Gastrocnemius medialis (tissue), 4 donors: ENCODE data around the gene AUTS2. TPM values are rescaled to one million over a fixed set of nuclear protein-coding genes. Genes with fewer than 3 reads are reported as not detected.

Experiments
- ATAC-seq, 2 donors: fragments of 150-250 bp; one replicate each; pipeline ENCODE4 v1.9.1; 2016
- DNase-seq, 2 donors: peaks; one replicate each; pipeline ENCODE4 v3.0.0-alpha.2; 2019
- H3K27ac ChIP-seq, 4 donors: fragments of 200-600 bp; sonication (generic); 1 replicate in 1 of 4; 2 replicates in 3 of 4; pipeline ENCODE4 v1.5.1; 2016 to 2018; ENCODE audit warnings: mild to moderate bottlenecking in 2 of 4, moderate library complexity in 1 of 4
- H3K27me3 ChIP-seq, 3 donors: fragments of 200-600 bp; sonication (generic) in 2 of 3; 1 replicate in 1 of 3; 2 replicates in 2 of 3; pipeline versions ENCODE4 v1.5.1 to v1.6.0; 2016 to 2019; ENCODE audit warnings: mild to moderate bottlenecking in 1 of 3, moderate library complexity in 1 of 3
- H3K36me3 ChIP-seq, 2 donors: fragments of 200-600 bp; sonication (generic) in 1 of 2; one replicate each; pipeline ENCODE4 v1.5.1; 2017 to 2018
- H3K4me1 ChIP-seq, 2 donors: fragments of 200-600 bp; sonication (generic) in 1 of 2; one replicate each; pipeline ENCODE4 v1.5.1; 2016 to 2017; ENCODE audit warnings: mild to moderate bottlenecking in 2 of 2
- H3K4me3 ChIP-seq, 4 donors: fragments of 200-600 bp; sonication (generic) in 3 of 4; 1 replicate in 1 of 4; 2 replicates in 3 of 4; pipeline ENCODE4 v1.5.1; 2016 to 2019; ENCODE audit warnings: mild to moderate bottlenecking in 2 of 4
- H3K9me3 ChIP-seq, 3 donors: fragments of 200-600 bp; sonication (generic) in 2 of 3; 1 replicate in 1 of 3; 2 replicates in 2 of 3; pipeline ENCODE4 v1.5.1; 2016 to 2019
- CTCF ChIP-seq, 5 experiments: fragments of 450-650 bp in 3 of 5; fragments of 200-600 bp in 2 of 5; sonication (generic) in 2 of 5; IDR thresholded peaks in 4 of 5; conservative IDR thresholded peaks in 1 of 5; 1 replicate in 4 of 5; 2 replicates in 1 of 5; pipeline ENCODE4 v1.5.1; 2016 to 2019; ENCODE audit warnings: antibody characterized with exemption in 5 of 5, mild to moderate bottlenecking in 3 of 5, moderate library complexity in 3 of 5
- POLR2A ChIP-seq, 2 donors: fragments of 450-650 bp; IDR thresholded peaks; one replicate each; pipeline ENCODE4 v1.6.1; 2017; ENCODE audit warnings: antibody characterized with exemption in 2 of 2, mild to moderate bottlenecking in 2 of 2, moderate library complexity in 2 of 2
- in situ Hi-C, 4 donors: fragments of 200-750 bp; cut with MboI; loops; one replicate each; pipeline versions ENCODE4 v1.15.0 to v1.8.0; 2017; ENCODE audit warnings: low sequenced_read_pairs in 4 of 4
- intact Hi-C: fragments of 100-400 bp; cut with DNase I; formaldehyde crosslinking; loops from one replicate; pipeline ENCODE4 v1.15.1; 2023; ENCODE audit warnings: low total_unique reads
- total RNA-seq, 4 donors: library from RNA; depleted of rRNA; stranded (reverse); fragments of >200 nt; gene quantifications; one replicate each; pipeline versions ENCODE4 v1.1.0 to v1.2.3, GENCODE V29; 2016

Gene AUTS2
- total RNA-seq, 4 donors from 2014 or later = 2.5 to 16.2 (median 8.5) TPM

- in situ Hi-C loops (no loop called here), intact Hi-C loops (no loop called here)
- H3K4me3 ChIP-seq = no peak overlapping the region
- no peaks in the 10 kb centered on the region for H3K4me1 ChIP-seq
- ATAC-seq (no peak), DNase-seq (no peak)
- TF ChIP-seq CTCF (IDR thresholded peaks at IDR 0.05 in 4 of 5, conservative IDR thresholded peaks at IDR 0.05 in 1 of 5) = no peak
- H3K27ac ChIP-seq = no peak overlapping the region
- H3K9me3 ChIP-seq = no peaks in the 10 kb centered on the region
- no peaks in the 10 kb centered on the region for H3K27me3 ChIP-seq
- no peaks in the 10 kb centered on the region for H3K36me3 ChIP-seq
Measured at GRCh38 chr7:70463352-70463938, 865.2 kb downstream of the AUTS2 start.

GRCh38 chr7:70466725-70467364 lies 868.6 kb downstream of the AUTS2 start:
- DNase-seq = no peak
- intact Hi-C loops (no loop called here), in situ Hi-C loops (no loop called here)
- H3K27me3 ChIP-seq = no peaks in the 10 kb centered on the region
- no peak overlapping the region for H3K27ac ChIP-seq
- no peaks in the 10 kb centered on the region for H3K4me1 ChIP-seq
- no peaks in the 10 kb centered on the region for H3K36me3 ChIP-seq
- TF ChIP-seq CTCF (IDR thresholded peaks at IDR 0.05 in 4 of 5, conservative IDR thresholded peaks at IDR 0.05 in 1 of 5) (no peak), POLR2A (IDR thresholded peaks at IDR 0.05) (no peak)
- ATAC-seq = no peak
- H3K4me3 ChIP-seq = no peak overlapping the region
- no peaks in the 10 kb centered on the region for H3K9me3 ChIP-seq

GRCh38 chr7:70470746-70471145 lies 872.5 kb downstream of the AUTS2 start:
- ATAC-seq (no peak), DNase-seq (no peak)
- Histone ChIP-seq H3K27ac (no peak overlapping the region), H3K4me3 (no peak overlapping the region), H3K36me3 (no peaks in the 10 kb centered on the region), H3K9me3 (no peaks in the 10 kb centered on the region), H3K27me3 (no peaks in the 10 kb centered on the region), H3K4me1 (no peaks in the 10 kb centered on the region)
- no peak for TF ChIP-seq CTCF (IDR thresholded peaks at IDR 0.05 in 4 of 5, conservative IDR thresholded peaks at IDR 0.05 in 1 of 5)
- no peak for TF ChIP-seq POLR2A (IDR thresholded peaks at IDR 0.05)
- in situ Hi-C loops (no loop called here), intact Hi-C loops (no loop called here)

- DNase-seq = no peak
- intact Hi-C loops (no loop called here), in situ Hi-C loops (no loop called here)
- no peak for ATAC-seq
- H3K9me3 ChIP-seq = no peaks in the 10 kb centered on the region
- no peaks in the 10 kb centered on the region for H3K27me3 ChIP-seq
- H3K4me1 ChIP-seq = no peaks in the 10 kb centered on the region
- H3K36me3 ChIP-seq = no peaks in the 10 kb centered on the region
- no peak overlapping the region for H3K4me3 ChIP-seq
- no peak overlapping the region for H3K27ac ChIP-seq
- TF ChIP-seq CTCF (IDR thresholded peaks at IDR 0.05 in 4 of 5, conservative IDR thresholded peaks at IDR 0.05 in 1 of 5) (no peak), POLR2A (IDR thresholded peaks at IDR 0.05) (no peak)
Measured at GRCh38 chr7:70472601-70473237, 874.4 kb downstream of the AUTS2 start.
